Caki2 (cell line): Measurements from ENCODE around the gene ARHGEF16. TPM values are rescaled to one million over a fixed set of nuclear protein-coding genes. Genes with fewer than 3 reads are reported as not detected.

ENCODE experiments used
- DNase-seq: peaks from one replicate; pipeline ENCODE4 v3.0.0-alpha.2; 2015; ENCODE audit warnings: low read depth
- in situ Hi-C: cut with HindIII; loops from 2 replicates; pipeline ENCODE4 v1.10.0; 2016; ENCODE audit warnings: low sequenced_read_pairs, low pct_unique_long_range_greater_than_20kb, mixed read lengths
- total RNA-seq: library from RNA; depleted of rRNA; stranded (reverse); fragments of >200 nt; shearing (Covaris generic); gene quantifications from 2 replicates; pipeline ENCODE4 v1.2.3, GENCODE V29; 2014; ENCODE audit warnings: low replicate concordance

The ARHGEF16 gene
- total RNA-seq, 1 experiment from 2014 or later: 3.3 TPM

DNA sequence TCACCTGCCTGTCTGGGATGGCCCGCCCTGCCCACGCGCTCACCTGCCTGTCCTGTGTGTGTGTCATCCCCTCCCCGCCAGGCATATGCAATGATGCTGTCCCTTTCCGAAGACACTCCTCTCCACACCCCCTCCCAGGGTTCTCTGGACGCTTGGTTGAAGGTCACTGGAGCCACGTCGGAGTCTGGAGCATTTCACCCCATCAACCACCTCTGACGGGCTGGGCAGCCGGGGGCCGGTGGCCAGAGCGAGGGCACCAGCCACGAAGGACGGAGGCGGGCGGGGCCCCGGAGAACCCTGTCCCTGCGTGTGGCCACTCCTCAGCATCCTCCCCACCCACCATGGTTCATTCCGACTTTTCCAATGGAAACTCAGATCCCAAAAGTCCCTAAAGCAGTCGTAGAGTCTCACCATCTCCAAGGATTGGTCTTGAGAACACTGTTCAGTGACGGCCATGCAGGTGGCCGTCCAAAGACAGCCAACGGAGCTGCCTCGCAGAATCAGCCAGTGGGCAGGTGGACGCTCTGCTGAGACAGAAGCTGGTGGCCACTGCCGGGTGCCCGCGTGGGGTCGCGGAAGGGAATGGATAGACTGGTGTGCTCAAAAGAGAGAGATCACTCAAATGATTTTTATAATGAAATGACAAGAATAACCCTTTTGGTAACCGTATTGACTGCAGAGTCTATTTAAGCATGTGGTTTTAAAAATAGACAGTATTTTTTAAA lies 20.7 kb upstream of the ARHGEF16 start:
- DNase-seq: no peak
- in situ Hi-C loops: no loop called here

DNA sequence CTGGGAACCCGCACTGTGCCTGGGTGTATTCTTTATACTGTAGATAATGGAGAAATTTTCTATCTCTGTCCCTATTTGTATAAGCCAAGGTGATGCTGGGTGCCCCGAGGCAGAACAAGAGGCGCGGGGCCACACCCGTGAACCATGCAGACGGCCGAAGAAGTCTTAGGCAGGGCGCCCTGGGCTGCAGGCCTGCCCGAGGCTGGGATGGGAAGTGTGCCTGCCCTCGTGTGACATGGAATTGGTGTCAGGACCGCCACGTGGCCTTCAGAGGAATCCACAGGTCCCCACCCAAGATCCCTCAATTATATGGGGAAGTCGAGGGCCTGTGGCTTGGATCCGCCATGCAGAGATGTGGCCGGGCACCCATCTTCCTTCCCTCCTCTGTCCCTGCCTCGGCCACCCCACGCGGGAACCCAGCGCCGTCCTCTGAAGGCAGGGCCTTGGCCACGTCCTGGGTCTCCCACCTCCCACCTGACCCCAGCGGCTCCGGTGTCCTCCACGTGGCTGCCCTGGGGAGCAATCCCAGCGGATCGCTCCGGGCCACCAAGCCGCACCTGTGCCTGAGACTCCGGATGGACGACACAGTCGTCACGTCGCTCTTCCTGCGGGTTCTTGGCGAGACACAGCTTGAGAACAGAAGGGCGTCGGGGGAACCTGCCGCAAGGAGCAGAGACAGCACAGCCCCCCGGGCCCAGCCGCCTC lies 19.9 kb upstream of the ARHGEF16 start:
- DNase-seq: no peak
- in situ Hi-C loops: no loop called here

DNA sequence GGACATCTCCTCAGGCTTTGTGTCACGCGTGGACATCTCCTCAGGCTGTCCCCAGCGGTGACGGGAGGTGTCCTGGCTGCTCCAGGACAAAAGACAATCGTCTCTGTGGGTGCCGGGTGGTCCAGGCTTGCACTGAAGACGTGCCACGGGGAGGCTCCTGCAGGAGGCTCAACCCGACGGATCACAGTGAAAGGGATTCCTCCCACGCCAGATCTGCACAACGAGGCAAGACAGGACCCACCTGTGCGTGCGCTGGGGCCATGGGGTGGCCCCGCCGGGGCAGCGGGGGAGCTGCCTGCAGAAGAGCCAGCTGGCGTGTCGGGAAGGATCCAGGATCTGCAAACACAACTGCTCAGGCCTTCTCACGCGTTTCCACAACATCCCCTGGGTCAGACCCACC lies 18.8 kb upstream of the ARHGEF16 start:
- in situ Hi-C loops: no loop called here

DNA sequence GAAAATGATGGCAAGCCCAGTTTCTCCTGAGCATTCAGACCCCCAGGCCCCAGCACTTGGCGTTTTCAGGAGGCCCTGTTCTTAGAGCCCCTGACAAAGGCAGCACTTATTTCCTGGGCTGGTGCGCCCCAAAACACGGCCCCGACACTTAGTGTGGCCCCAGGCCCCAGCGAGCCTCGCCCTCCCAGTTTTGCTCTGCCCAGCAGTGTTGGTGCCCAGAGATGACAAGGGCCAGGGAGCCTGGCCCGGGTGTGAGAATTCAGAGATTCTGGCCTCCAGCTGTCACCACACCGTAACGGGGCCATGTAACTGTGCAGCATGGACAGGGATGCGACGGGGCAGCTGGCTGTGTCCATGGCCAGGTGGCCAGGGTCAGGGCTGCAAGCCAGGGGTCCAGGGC lies 18.0 kb upstream of the ARHGEF16 start:
- in situ Hi-C loops: no loop called here
- no peak for DNase-seq

More for the DNA sequence above, 18.8 kb upstream of the ARHGEF16 start:
- DNase-seq: no peak

DNA sequence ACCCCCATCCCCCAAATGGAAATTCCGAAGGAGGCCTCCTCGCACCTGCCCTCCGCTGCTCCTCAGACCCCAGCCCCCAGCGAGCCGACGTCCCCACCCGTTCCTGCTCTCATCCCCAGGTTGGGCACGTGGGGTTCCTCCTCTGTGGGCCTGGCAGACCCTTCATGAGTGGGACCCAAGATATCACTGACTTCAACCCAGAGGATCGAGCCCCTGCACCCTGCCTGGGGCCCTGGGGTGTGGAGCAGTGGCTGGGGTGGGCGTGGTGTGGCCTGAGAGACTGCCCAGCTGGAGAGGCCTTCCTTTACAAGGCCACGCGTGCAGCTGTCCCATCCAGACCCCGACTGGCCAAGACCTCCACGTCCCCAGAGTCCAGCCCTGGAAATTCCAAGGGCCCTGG lies 17.6 kb upstream of the ARHGEF16 start:
- no peak for DNase-seq
- in situ Hi-C loops: no loop called here

DNA sequence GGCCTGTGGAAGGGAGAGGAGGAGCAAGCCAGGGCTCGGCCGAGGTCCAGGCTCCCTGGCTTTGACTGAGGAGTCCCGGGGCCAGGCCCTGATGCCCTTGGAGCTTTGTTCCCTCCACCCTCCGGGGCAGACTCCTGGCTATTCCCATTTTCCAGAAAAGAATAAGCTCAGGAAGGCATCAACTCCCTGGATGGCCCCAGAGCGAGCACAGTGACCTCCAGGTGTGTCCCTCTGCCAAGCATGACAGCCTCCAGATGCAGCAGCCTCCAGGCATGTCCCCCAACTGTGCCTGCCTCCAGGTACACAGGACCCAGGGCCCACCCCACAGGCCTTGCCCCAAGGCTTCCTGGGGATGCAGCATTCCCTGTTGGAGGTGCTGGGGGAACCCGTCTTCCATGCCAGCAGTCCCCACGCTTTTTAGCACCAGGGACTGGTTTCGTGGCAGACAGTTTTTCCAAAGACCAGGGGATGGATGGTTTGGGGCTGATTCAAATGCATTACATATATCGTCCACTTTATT lies 15.7 kb upstream of the ARHGEF16 start:
- in situ Hi-C loops: no loop called here
- no peak for DNase-seq

DNA sequence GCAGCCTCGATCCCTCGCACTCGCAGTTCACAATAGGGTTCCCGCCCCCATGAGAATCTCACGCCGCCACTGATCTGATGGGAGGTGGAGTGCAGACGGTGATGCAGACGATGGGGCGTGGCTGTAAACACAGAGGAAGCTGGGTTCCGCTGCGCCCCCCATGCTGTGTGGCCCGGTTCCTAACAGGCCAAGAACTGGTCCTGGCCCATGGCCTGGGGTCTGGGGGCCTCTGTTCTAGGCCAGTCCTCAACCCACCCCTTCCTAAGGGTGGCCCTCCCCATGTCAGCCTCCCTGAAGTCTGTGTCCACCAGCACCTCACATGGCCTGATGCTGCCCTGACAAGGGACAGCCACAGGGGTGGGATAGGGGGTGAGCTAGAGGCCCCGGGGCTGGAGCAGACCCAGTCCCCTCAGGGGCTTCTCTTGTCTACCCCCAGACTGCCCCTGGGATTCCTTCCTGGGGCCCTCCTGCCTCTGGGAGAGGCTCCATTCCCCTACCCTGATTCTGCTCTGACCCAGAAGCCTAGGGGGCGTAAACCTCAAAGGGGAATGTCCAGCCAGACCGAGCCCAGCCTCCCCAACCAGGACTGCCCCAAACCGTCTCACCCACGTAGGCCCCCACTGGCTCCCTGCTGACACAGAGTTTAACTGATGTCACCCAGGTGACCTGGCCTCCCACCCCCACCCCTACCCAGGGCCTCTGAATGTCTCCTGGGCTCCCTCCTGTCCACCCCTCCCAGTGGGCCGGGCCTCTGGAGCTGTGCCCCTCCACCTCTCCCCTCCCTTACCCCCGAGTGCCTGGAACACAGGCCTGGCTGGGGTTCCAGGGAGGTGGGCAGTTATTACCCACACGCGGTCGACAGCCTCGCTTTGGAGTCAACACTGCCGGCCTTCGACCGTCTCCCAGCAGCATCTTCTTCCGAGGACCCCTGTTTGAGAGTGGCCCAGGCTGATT lies 14.8 kb upstream of the ARHGEF16 start:
- in situ Hi-C loops: no loop called here
- no peak for DNase-seq

DNA sequence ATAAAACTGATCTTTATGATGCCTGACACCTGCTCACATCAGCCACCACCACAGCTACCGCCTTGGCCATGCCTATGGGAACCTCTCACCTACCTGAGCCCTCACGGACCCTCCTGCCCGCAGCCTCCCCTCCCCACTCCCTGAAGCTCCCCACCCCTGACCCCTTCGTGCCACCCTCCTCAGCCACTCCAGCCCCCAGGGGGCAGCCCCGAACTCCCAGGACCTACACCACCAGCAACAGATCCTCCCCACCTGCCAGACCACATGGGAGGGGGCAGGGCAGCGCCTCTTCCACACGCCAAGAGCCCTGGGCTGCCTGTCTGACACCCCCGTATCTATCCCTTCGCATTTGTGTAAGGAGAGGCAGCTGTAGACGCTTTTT lies 14.2 kb upstream of the ARHGEF16 start:
- DNase-seq: no peak
- in situ Hi-C loops: no loop called here

DNA sequence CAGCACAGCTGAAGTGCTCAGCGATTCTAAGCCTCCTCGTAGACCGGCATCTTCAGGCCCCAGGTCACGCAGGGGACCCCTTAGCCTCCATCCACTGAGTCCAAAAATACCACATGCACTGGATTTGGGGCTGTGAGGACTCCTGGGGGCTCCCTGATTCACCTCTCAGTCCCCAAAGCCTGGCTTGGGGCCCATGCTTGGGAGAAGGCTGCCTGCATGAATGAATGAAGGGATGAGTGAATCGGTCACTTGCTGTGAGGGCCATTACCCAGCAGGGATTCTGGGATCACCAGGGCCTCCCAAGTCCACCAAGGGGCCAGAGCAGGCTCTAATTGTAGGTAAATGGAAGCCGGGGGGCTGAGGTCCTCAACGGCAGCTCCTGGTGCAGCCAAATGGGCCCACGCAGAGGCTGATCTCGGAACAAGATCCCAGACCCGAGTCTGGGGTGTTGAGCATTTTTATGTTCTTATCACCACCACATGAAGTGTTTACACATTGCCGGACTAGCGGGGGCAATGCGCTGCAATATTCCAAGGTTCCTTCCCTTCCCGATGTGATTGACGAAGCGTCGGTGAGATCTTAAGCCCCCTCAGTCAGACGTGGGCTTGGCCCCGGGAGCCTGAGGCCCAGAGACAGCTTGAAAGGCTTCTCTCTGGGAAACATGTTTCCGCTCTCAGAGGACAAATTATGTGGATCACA lies 13.6 kb upstream of the ARHGEF16 start:
- in situ Hi-C loops: no loop called here
- DNase-seq: no peak

DNA sequence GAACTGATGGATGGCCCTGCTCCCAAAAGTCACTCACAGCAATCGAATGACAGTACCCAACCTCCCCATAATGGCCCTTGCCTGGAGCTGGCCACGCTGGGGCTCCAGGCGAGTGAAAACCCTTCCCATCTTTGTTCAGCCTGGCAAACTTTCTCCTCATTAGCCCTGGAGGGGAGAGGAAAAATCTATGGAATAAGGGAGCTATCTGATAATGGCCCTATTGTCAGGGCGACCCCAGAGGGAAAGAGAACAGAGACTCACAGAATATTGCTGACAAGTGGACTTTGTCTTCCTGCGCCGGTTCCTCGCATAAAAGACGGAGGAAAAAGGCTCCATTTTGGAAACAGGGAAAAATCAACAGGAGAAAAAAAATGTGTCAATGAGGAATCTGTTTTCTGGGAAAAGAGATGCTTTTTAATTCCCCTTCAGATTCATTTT lies 13.0 kb upstream of the ARHGEF16 start:
- in situ Hi-C loops: no loop called here
- no peak for DNase-seq

DNA sequence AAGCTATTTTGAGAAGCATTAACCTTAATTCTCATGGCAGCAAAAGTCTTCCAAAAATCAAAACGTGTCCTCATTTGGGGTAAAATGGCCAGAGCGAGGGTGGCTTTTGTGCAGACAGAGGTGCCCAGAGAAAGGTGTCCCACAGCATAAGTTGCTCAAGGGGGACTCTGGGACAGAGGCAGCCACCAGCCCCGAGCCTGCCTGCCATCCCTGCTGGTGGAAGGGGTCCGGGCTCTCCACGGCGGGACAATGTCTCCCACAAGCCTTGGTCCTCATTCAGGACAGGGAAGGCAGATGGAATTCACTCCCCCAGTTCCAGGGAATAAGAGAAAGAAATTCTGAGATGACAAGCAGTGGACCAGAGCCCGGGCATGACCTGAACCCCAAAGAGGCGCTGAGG lies 12.6 kb upstream of the ARHGEF16 start:
- DNase-seq: no peak
- in situ Hi-C loops: no loop called here

DNA sequence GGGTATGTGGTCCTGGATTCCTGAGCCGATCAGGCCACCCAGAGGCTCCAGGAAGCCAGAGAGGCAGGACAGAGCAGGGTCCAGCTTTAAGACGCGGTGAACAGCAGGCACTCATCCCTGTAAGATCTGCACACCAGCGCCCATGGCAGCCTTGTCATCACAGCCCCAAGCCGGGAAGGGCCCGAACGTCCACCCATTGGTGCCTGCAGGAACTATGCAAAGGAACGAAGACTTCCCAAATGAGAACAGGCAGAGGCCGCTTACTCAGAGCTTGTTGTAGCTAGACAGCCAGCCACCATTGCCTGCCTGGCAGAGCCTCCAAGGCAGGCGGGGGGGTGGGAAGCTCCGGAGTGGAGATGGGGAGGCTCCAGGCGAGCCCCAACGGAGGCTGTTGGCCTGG lies 12.1 kb upstream of the ARHGEF16 start:
- DNase-seq: no peak
- in situ Hi-C loops: no loop called here

DNA sequence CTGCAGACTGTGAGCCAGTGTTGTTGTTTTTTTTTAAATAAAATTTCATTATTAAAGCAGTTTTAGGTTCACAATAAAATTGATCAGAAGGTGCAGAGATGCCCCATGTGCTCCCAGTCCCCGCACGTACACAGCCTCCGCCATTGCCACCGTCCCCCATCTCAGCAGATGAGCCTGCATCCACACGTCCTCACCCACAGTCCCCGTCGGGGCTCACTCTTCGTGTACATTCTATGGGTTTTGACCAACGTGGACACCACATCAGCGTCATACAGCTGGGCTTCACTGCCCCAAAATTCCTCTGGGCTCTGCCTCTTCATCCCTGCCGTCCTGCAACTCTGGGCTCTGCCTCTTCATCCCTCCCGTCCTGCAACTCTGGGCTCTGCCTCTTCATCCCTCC lies 11.6 kb upstream of the ARHGEF16 start:
- no peak for DNase-seq
- in situ Hi-C loops: no loop called here

DNA sequence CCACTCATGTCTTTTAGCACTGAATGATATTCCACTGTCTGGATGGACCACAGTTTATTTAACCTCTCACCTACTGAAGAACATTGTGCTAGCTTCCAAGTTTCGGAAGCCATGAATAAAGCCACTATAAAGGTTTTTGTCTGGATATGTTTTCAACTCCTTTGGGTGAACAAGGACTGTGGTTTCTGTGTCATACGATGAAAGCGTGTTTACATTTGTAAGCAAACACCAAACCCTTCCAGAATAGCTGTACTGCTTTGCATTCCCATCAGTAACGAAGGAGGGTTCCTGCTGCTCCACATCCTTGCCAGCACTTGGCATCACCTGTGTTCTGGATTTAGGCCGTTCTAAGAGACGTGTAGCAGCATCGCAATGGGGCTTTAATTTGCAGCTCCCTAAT lies 10.7 kb upstream of the ARHGEF16 start:
- in situ Hi-C loops: no loop called here
- DNase-seq: no peak

DNA sequence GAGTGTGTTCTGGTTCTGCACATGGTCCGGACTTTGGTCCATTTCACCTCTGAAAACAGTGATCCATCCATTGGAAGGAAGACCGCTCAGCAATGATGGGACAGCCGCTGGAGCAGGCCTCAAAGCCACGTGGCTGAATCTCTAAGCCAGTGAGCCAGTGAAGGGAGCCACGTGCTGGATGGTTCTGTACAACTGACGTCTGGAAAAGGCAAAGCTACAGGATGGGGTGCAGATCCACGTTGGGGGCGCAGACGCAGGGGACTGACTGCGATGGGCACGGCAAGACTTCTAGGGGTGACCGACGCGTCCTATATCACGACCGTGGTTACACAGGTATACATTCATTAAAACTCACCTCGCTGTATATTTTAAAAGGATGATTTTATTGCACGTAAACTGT lies 10.2 kb upstream of the ARHGEF16 start:
- no peak for DNase-seq
- in situ Hi-C loops: no loop called here

DNA sequence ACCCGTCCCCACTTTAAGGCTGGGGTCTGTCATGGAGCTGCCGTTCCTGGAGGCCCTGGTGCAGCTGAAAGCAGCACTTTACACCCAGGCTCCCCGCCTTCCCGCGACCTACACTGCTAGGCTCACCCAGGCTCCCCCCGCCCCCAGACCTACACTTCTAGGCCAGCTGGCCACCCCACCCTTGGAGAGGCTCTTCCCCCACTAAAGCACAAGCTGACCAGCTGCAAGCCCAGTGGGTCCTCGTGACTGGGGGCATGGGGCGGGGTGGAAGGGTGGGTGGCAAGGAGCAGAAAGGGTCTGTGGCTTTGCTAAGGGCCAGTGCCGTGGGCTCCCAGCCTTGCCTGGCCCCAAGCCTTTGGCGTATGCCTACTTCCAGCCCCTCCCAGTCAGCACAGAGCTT lies 9.7 kb upstream of the ARHGEF16 start:
- DNase-seq: no peak
- in situ Hi-C loops: no loop called here

DNA sequence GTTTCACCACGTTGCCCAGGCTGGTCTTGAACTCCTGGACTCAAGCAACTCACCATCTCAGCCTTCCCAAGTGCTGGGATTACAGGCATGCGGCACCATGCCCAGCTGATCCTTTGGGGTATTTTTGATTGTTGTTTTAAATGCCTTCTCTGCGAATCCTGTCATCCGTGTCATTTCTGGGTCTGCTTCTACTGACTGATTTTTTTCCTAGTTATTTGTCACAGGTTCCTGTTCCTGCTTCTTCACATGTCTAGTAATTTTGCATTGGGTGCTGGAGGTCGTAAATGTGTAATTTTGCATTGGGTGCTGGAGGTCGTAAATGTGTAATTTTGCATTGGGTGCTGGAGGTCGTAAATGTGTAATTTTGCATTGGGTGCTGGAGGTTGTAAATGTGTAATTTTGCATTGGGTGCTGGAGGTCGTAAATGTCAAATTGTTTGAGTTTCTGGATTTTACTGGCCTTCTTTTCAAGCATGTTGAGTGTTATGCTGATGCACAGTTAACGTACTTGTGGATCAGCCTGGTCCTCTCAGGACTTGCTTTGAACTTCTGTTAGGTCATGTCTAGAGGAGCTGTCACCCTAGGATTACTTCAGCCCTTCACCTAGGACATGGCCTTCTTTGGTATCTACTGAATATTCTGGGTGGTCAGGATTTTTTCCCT lies 4.1 kb upstream of the ARHGEF16 start:
- DNase-seq: no peak
- in situ Hi-C loops: no loop called here

DNA sequence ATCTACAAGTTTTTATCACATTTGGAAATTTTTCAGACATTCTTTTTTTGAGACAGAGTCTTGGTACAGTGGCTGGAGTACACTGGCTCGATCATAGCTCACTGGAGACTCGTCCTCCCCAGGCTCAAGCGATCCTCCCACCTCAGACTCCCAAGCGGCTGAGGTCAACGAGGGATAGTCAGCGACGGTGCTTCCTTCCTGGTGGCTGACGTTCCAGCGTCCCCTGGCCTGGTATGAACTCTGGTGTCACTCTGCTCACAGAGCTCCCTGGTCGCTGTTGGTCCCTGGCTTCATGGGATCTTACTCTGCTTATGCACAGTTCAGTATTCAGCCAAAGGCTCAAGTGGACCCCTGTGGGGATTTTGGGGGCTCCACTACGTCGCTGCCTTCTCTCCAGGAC lies 3.5 kb upstream of the ARHGEF16 start:
- in situ Hi-C loops: no loop called here
- no peak for DNase-seq
